WI38 (cell line): ENCODE measurements around the gene LCE5A.
"Not testable (repeated sequence)": the region's sequence is repeated elsewhere in the genome, so short reads cannot be mapped to it uniquely, and the experiment has no call there.

Source experiments
- H3K4me3 ChIP-seq: 2 replicates; pipeline ENCODE4 v1.5.1; 2011; ENCODE audit warnings: low read depth, mild to moderate bottlenecking, control low read depth, low read length
- TF ChIP-seq, protein P1 (sequence below): IDR thresholded peaks from 2 replicates; pipeline ENCODE4 v1.5.1; 2012; ENCODE audit warnings: low read depth, mild to moderate bottlenecking, control low read depth, low read length

Gene LCE5A

DNA sequence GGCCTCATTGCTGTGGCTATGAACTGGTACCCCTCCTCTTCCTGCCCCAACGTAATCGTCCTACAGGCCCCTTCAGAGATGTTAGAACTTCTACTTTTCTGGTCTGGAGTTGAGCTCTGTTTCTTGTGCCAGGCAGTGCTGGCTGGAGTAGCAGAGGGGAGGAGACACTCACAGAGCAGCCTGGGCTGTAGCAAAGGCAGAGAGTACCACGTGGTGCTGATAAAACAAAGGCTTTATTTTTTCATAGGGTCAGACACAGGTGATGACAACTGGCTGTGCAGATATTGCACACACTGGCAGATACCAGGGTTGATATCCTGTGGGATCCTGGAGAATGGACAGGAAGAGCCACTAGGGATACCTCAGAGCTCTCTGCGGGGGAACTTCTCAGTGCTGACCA, 26.9 kb downstream of the LCE5A start:
- TF ChIP-seq, protein P1, sequence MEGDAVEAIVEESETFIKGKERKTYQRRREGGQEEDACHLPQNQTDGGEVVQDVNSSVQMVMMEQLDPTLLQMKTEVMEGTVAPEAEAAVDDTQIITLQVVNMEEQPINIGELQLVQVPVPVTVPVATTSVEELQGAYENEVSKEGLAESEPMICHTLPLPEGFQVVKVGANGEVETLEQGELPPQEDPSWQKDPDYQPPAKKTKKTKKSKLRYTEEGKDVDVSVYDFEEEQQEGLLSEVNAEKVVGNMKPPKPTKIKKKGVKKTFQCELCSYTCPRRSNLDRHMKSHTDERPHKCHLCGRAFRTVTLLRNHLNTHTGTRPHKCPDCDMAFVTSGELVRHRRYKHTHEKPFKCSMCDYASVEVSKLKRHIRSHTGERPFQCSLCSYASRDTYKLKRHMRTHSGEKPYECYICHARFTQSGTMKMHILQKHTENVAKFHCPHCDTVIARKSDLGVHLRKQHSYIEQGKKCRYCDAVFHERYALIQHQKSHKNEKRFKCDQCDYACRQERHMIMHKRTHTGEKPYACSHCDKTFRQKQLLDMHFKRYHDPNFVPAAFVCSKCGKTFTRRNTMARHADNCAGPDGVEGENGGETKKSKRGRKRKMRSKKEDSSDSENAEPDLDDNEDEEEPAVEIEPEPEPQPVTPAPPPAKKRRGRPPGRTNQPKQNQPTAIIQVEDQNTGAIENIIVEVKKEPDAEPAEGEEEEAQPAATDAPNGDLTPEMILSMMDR, result no peak
- H3K4me3 ChIP-seq, result no peak overlapping the region

DNA sequence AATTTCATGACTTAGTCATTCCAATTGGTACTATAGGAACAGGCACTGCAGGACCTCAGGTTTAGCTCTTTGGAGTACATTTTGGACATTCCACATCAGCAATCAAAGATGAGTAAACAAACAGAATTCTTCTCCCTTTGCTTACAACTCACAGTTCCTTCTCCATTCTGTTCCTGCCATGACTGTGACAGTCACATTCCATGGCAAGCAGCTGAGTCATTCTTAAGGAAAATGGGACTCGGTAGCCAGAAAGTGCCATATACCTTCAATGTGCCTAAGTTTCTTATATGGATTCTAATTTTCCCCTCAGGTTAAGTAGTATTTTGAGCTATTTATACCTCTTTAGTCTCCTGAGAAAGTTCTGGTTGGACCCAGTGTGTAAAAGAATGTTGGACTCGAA, 29.3 kb downstream of the LCE5A start:
- H3K4me3 ChIP-seq, result no peak overlapping the region
- TF ChIP-seq, protein P1, result no peak

DNA sequence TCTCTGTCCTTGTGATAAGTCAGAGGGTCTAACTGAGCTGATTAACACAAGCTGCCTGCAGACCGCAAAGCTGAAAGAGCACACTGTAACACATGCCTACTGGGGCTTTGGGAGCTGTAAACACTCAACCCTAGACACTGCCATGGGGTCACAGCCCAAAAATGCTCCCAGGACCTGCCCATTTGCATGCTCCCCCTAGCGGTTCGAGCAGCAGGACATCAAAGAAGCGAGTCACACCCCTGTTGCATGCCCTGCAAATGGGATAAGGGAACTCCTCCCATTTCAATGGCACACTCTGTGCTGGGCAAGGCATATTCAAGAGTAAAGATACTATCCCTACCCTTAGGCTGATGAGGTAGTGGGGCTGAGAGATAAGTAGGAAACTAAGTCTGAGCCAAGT, 33.2 kb downstream of the LCE5A start:
- TF ChIP-seq, protein P1, result no peak
- no peak overlapping the region for H3K4me3 ChIP-seq

DNA sequence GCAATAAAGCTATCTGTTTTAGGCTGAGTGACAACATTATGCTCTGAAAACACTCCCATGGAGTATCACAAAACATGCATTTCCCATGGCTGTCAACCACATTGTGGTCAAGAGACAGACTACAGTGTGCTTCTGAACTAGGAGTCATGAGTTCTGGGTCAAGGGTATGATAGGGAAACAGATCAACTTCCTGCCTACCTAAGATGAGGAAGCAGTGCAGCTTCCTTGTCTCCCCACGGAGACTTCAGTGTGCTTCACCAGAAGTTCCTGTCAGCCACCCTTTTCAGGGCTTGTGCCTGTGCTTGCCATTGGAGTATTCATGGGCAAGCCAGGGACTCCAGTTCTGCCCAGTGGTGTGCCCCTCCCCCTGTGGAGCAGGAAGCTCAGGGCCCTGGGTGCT, 36.1 kb downstream of the LCE5A start:
- TF ChIP-seq, protein P1, result no peak
- H3K4me3 ChIP-seq, result no peak overlapping the region

DNA sequence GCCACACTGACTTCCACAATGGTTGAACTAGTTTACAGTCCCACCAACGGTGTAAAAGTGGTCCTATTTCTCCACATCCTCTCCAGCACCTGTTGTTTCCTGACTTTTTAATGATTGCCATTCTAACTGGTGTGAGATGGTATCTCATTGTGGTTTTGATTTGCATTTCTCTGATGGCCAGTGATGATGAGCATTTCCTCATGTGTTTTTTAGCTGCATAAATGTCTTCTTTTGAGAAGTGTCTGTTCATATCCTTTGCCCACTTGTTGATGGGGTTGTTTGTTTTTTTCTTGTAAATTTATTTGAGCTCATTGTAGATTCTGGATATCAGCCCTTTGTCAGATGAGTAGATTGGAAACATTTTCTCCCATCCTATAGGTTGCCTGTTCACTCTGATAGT, 37.8 kb downstream of the LCE5A start:
- not testable (repeated sequence) for H3K4me3 ChIP-seq
